Osteoblast (primary cell): Measurements from ENCODE around the gene FXYD2. TPM values are rescaled to one million over a fixed set of nuclear protein-coding genes. Genes with fewer than 3 reads are reported as not detected.

Source experiments
- DNase-seq: peaks from one replicate; pipeline ENCODE4 v3.0.0; 2011; ENCODE audit warnings: low spot score, mixed read lengths; ENCODE audit not compliant: insufficient read length; ENCODE audit errors: missing footprints
- H2AFZ ChIP-seq: 2 replicates; pipeline ENCODE4 v1.6.0; 2011; ENCODE audit warnings: mild to moderate bottlenecking, low read length
- H3K27ac ChIP-seq: 2 replicates; pipeline ENCODE4 v1.5.1; 2011; ENCODE audit warnings: mild to moderate bottlenecking, low read depth, low read length, moderate library complexity
- H3K27me3 ChIP-seq: 2 replicates; pipeline ENCODE4 v1.6.0; 2012; ENCODE audit warnings: mild to moderate bottlenecking, control low read depth, inconsistent platforms, low read length, moderate library complexity; ENCODE audit not compliant: insufficient read depth
- H3K36me3 ChIP-seq: 2 replicates; pipeline ENCODE4 v1.5.1; 2011; ENCODE audit warnings: mild to moderate bottlenecking, low read length, control low read depth, moderate library complexity; ENCODE audit not compliant: insufficient read depth
- H3K4me1 ChIP-seq: 2 replicates; pipeline ENCODE4 v1.5.1; 2011; ENCODE audit warnings: mild to moderate bottlenecking, low read length, control low read depth, moderate library complexity; ENCODE audit not compliant: insufficient read depth
- H3K4me2 ChIP-seq: 2 replicates; pipeline ENCODE4 v1.6.0; 2011; ENCODE audit warnings: mild to moderate bottlenecking, low read length; ENCODE audit not compliant: insufficient read depth
- H3K4me3 ChIP-seq: fragments of 200-600 bp; sonication (generic); 3 replicates; pipeline ENCODE4 v1.5.1; 2012; ENCODE audit warnings: mild to moderate bottlenecking, low read length, inconsistent platforms; ENCODE audit not compliant: insufficient read depth
- H3K79me2 ChIP-seq: 2 replicates; pipeline ENCODE4 v1.6.0; 2012; ENCODE audit warnings: mild to moderate bottlenecking, low read length, control low read depth, inconsistent platforms; ENCODE audit not compliant: insufficient read depth
- H3K9me3 ChIP-seq: 2 replicates; pipeline ENCODE4 v1.5.1; 2011; ENCODE audit warnings: low read depth, low read length, control low read depth
- H4K20me1 ChIP-seq: 2 replicates; pipeline ENCODE4 v1.6.0; 2012; ENCODE audit warnings: mild to moderate bottlenecking, low read length, control low read depth; ENCODE audit not compliant: insufficient read depth
- total RNA-seq: library from RNA; depleted of rRNA; stranded (reverse); fragments of >200 nt; gene quantifications from 2 replicates; pipeline ENCODE4 v1.2.3, GENCODE V29; 2012
- TF ChIP-seq, protein P1 (sequence below): IDR thresholded peaks from 2 replicates; pipeline ENCODE4 v1.5.1; 2011; ENCODE audit warnings: mild to moderate bottlenecking, low read depth, low read length, moderate library complexity; ENCODE audit errors: extremely low read depth

FXYD2 gene
- total RNA-seq, 1 donor = not detected

DNA sequence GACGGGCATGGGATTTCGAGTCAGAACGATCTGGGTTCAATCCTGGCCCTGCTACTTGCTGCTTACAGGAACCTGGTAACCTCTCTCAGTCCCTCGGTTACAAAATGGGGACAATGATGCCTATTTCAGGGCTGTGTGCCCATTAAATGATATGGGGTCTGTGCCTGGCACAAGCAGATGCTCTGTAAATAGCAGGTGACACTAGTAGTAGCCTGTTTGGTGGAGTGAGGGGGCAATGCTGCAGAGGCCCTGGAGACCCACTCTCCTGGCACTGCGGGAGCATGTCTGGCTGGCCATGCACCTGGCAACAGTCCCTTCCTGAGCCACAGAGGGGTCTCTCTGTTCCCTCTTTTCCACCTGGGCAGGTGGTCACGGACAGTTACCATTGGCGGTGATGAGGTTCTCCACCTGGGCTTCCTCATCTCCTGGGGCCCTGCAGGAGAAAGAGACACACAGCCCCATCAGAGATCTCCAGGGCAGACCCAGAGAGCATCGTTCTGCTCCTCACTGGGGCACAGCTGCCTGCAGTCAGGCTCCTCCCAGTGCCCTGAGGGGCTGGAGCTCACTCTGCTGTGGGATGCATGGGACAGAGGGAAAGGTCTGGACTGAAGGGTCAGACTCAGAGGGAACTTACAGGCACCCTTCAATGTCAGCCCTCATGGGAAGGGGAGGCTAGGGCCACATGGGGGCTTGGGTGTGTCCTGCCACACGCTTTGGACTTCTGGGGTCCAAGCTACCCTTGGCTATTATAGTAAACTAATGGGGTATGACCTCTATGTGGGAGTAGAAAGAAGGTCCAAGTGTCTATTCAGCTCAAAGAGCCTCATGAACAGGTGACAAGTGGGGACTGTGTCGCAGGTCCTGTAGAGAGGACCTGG lies 15.6 kb upstream of the FXYD2 start:
- Histone ChIP-seq H4K20me1 (no peaks in the 10 kb centered on the region), H3K4me3 (no peak overlapping the region), H3K27ac (no peak overlapping the region), H3K27me3 (no peaks in the 10 kb centered on the region), H3K36me3 (no peaks in the 10 kb centered on the region), H3K4me1 (no peaks in the 10 kb centered on the region), H3K79me2 (no peaks in the 10 kb centered on the region), H2AFZ (no peak overlapping the region), H3K9me3 (no peaks in the 10 kb centered on the region), H3K4me2 (no peak overlapping the region)
- TF ChIP-seq, protein P1, sequence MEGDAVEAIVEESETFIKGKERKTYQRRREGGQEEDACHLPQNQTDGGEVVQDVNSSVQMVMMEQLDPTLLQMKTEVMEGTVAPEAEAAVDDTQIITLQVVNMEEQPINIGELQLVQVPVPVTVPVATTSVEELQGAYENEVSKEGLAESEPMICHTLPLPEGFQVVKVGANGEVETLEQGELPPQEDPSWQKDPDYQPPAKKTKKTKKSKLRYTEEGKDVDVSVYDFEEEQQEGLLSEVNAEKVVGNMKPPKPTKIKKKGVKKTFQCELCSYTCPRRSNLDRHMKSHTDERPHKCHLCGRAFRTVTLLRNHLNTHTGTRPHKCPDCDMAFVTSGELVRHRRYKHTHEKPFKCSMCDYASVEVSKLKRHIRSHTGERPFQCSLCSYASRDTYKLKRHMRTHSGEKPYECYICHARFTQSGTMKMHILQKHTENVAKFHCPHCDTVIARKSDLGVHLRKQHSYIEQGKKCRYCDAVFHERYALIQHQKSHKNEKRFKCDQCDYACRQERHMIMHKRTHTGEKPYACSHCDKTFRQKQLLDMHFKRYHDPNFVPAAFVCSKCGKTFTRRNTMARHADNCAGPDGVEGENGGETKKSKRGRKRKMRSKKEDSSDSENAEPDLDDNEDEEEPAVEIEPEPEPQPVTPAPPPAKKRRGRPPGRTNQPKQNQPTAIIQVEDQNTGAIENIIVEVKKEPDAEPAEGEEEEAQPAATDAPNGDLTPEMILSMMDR = no peak
- DNase-seq = peak; percentile 35

DNA sequence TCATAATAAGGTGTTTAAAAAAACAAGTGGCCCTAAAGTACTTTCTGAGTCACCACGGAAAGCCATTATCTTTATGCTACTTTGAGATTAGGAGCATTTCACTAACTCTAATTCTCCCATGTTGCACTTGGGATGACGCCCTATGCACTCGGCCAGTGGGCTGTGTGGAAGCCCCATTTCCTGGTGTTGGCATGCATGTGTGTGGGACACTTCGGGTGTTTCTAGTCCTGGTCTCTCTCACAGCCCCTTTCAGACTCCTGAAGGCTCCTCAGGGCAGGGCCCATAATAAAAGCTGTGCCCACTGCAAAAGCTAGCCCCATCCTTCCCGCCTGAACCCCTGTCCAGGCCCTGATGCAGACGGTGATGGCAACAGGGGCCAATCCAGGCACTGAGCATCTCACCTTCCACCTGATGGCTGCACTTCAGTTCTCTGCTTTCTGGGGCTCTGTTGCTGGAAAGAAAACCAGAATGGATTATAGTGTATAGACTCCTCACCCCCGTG lies 14.9 kb upstream of the FXYD2 start:
- no peaks in the 10 kb centered on the region for H3K36me3 ChIP-seq
- H3K9me3 ChIP-seq = no peaks in the 10 kb centered on the region
- no peak for DNase-seq
- no peak overlapping the region for H2AFZ ChIP-seq
- no peaks in the 10 kb centered on the region for H3K4me1 ChIP-seq
- TF ChIP-seq, protein P1 = no peak
- no peak overlapping the region for H3K4me3 ChIP-seq
- no peak overlapping the region for H3K4me2 ChIP-seq
- H3K27me3 ChIP-seq = no peaks in the 10 kb centered on the region
- no peak overlapping the region for H3K27ac ChIP-seq
- H3K79me2 ChIP-seq = no peaks in the 10 kb centered on the region
- H4K20me1 ChIP-seq = no peaks in the 10 kb centered on the region

DNA sequence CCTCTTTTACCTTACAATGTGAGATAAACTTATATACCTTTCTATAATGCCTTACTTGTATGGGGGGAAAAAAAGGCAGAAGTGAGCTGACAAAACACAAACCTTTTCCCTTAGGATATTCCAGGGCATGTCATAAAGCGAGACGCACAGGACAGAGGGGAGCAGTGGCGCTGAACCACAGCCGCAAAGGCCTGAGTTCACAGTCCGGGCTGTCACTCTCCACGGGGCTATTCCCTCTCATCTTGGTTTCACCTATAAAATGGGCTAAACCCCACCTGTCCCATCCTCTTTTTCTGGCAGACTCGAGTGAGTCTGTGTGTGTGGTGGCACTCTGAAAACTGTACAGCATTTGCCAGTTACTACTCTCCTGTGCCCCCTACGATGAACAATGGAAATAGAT lies 14.4 kb upstream of the FXYD2 start:
- Histone ChIP-seq H4K20me1 (no peaks in the 10 kb centered on the region), H3K27ac (no peak overlapping the region), H3K4me3 (no peak overlapping the region), H3K9me3 (no peaks in the 10 kb centered on the region), H3K4me2 (no peak overlapping the region), H2AFZ (no peak overlapping the region), H3K4me1 (no peaks in the 10 kb centered on the region), H3K79me2 (no peaks in the 10 kb centered on the region), H3K36me3 (no peaks in the 10 kb centered on the region), H3K27me3 (peaks cover 3% of the 10 kb centered on the region)
- peak; percentile 49 for DNase-seq
- TF ChIP-seq, protein P1 = no peak

DNA sequence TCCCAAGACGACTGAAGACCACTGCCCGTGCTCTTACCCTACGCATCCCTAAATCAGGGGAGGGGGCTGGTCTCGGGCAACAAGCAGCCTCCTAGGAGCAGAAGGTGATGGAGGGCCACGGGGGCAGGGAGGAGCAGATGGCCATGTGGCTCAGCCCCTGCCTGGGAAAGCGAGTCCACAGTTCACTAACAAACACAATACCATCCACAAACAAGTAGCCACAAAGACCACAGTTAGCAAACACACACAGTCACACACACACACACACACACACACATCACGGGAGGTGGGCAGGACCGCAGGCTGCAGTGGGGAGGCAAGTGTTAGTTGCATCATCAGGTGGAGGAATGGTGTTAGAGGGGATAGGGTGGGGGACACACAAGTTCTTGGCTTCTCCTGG lies 13.2 kb upstream of the FXYD2 start:
- Histone ChIP-seq H3K27me3 (peaks cover 5% of the 10 kb centered on the region), H3K4me3 (no peak overlapping the region), H3K79me2 (no peaks in the 10 kb centered on the region), H3K36me3 (no peaks in the 10 kb centered on the region), H3K9me3 (no peaks in the 10 kb centered on the region), H4K20me1 (no peaks in the 10 kb centered on the region), H2AFZ (no peak overlapping the region), H3K4me1 (no peaks in the 10 kb centered on the region), H3K4me2 (no peak overlapping the region), H3K27ac (no peak overlapping the region)
- TF ChIP-seq, protein P1 = no peak
- DNase-seq = peak; percentile 19
